Measurements from ENCODE around the gene DLGAP1.

The DLGAP1 gene

GRCh38 chr18:3985020-3985419 lies 470.1 kb downstream of the DLGAP1 start:
- peak; percentile 26 for DNase-seq (ENCODE audit: low read depth)
- no peak for TF ChIP-seq CTCF (IDR thresholded peaks at IDR 0.05; ENCODE audit: insufficient read depth, low read depth, low read length, missing control alignments)
- no peak overlapping the region for H3K4me3 ChIP-seq (ENCODE audit: low read depth, low read length)

GRCh38 chr18:3984163-3984757 lies 470.8 kb downstream of the DLGAP1 start:
- H3K4me3 ChIP-seq (ENCODE audit: low read depth, low read length) = no peak overlapping the region
- no peak for TF ChIP-seq CTCF (IDR thresholded peaks at IDR 0.05; ENCODE audit: insufficient read depth, low read depth, low read length, missing control alignments)
- peak; percentile 11 for DNase-seq (ENCODE audit: low read depth)

GRCh38 chr18:3983351-3983969 lies 471.6 kb downstream of the DLGAP1 start:
- H3K4me3 ChIP-seq (ENCODE audit: low read depth, low read length) = no peak overlapping the region
- DNase-seq (ENCODE audit: low read depth) = no peak
- no peak for TF ChIP-seq CTCF (IDR thresholded peaks at IDR 0.05; ENCODE audit: insufficient read depth, low read depth, low read length, missing control alignments)

- H3K4me3 ChIP-seq (ENCODE audit: low read depth, low read length) = no peak overlapping the region
- DNase-seq (ENCODE audit: low read depth) = no peak
- TF ChIP-seq CTCF (IDR thresholded peaks at IDR 0.05; ENCODE audit: insufficient read depth, low read depth, low read length, missing control alignments) = no peak
These were observed 472.6 kb downstream of the DLGAP1 start for GRCh38 chr18:3982541-3982940.

GRCh38 chr18:3979024-3979423 lies 476.1 kb downstream of the DLGAP1 start:
- no peak for DNase-seq (ENCODE audit: low read depth)
- no peak overlapping the region for H3K4me3 ChIP-seq (ENCODE audit: low read depth, low read length)
- no peak for TF ChIP-seq CTCF (IDR thresholded peaks at IDR 0.05; ENCODE audit: insufficient read depth, low read depth, low read length, missing control alignments)

- H3K4me3 ChIP-seq (ENCODE audit: low read depth, low read length) = no peak overlapping the region
- no peak for TF ChIP-seq CTCF (IDR thresholded peaks at IDR 0.05; ENCODE audit: insufficient read depth, low read depth, low read length, missing control alignments)
- DNase-seq (ENCODE audit: low read depth) = no peak
These were observed 481.8 kb downstream of the DLGAP1 start for GRCh38 chr18:3973191-3973850.
